OCI-LY3 (cell line): ENCODE data around the gene RRAGD.

Experiments
- H2AFZ ChIP-seq: fragments of 200-600, 300-600 bp; shearing (Covaris generic); 2 replicates; pipeline ENCODE4 v1.6.0; 2014; ENCODE audit warnings: antibody characterized with exemption, low read depth, low read length
- H3K27ac ChIP-seq: fragments of 200-600, 300-600 bp; sonication (generic); 2 replicates; pipeline ENCODE4 v1.5.1; 2014; ENCODE audit warnings: mild to moderate bottlenecking, low read length, moderate library complexity, mixed read lengths
- H3K27me3 ChIP-seq: fragments of 200-600, 300-600 bp; sonication (generic); 2 replicates; pipeline ENCODE4 v1.6.1; 2014; ENCODE audit warnings: low read depth, low read length, mixed read lengths
- H3K36me3 ChIP-seq: fragments of 200-600, 300-600 bp; sonication (generic); replicated peaks from 2 replicates; pipeline ENCODE3; 2014; ENCODE audit warnings: low read depth, low read length, mixed read lengths
- H3K4me1 ChIP-seq: fragments of 300-600, 200-600 bp; sonication (generic); 2 replicates; pipeline ENCODE4 v1.6.1; 2014; ENCODE audit warnings: low read length, mixed read lengths
- H3K4me2 ChIP-seq: fragments of 200-600, 300-600 bp; sonication (generic); 2 replicates; pipeline ENCODE4 v1.6.1; 2014; ENCODE audit warnings: low read length, mixed read lengths
- H3K4me3 ChIP-seq: fragments of 300-600, 200-600 bp; sonication (generic); 2 replicates; pipeline ENCODE4 v1.5.1; 2014; ENCODE audit warnings: antibody characterized with exemption, mild to moderate bottlenecking, low read length, moderate library complexity
- H3K79me2 ChIP-seq: fragments of 300-600, 200-600 bp; shearing (Covaris generic); 2 replicates; pipeline ENCODE4 v1.6.1; 2014; ENCODE audit warnings: mild to moderate bottlenecking, low read length, mixed read lengths
- H3K9ac ChIP-seq: fragments of 300-600, 200-600 bp; shearing (Covaris generic); 2 replicates; pipeline ENCODE4 v1.6.0; 2014; ENCODE audit warnings: mild to moderate bottlenecking, low read length, moderate library complexity
- H3K9me3 ChIP-seq: fragments of 200-600, 300-600 bp; shearing (Covaris generic); 2 replicates; pipeline ENCODE4 v1.6.1; 2014; ENCODE audit warnings: low read length, mixed read lengths; ENCODE audit not compliant: insufficient read depth
- H4K20me1 ChIP-seq: fragments of 200-600, 300-600 bp; sonication (generic); 2 replicates; pipeline ENCODE4 v1.6.1; 2016; ENCODE audit warnings: low read length, mixed read lengths; ENCODE audit not compliant: insufficient read depth
- CTCF ChIP-seq: fragments of 200-600, 300-600 bp; sonication (generic); IDR thresholded peaks from 2 replicates; pipeline ENCODE4 v1.5.1; 2014; ENCODE audit warnings: antibody characterized with exemption, low read length, low read depth
- EZH2phosphoT487 ChIP-seq: fragments of 200-600 bp; shearing (Covaris generic); IDR thresholded peaks from 2 replicates; pipeline ENCODE4 v1.6.1; 2018; ENCODE audit warnings: antibody characterized with exemption, mixed run types, low read depth

Gene RRAGD

GRCh38 chr6:89379281-89379680, 32.8 kb downstream of the RRAGD start:
- H3K9ac ChIP-seq = no peak overlapping the region
- H3K9me3 ChIP-seq = no peaks in the 10 kb centered on the region
- no peak overlapping the region for H3K4me3 ChIP-seq
- peaks cover 15% of the 10 kb centered on the region for H3K4me1 ChIP-seq
- no peaks in the 10 kb centered on the region for H3K36me3 ChIP-seq
- no peak overlapping the region for H2AFZ ChIP-seq
- TF ChIP-seq CTCF (no peak), EZH2phosphoT487 (no peak)
- H4K20me1 ChIP-seq = no peaks in the 10 kb centered on the region
- no peaks in the 10 kb centered on the region for H3K79me2 ChIP-seq
- 0 out of 2 replicates have a peak overlapping the region, but pooled peaks have one; percentile 7 for H3K4me2 ChIP-seq
- peaks cover 24% of the 10 kb centered on the region for H3K27me3 ChIP-seq
- H3K27ac ChIP-seq = no peak overlapping the region

GRCh38 chr6:89378628-89379027, 33.4 kb downstream of the RRAGD start:
- Histone ChIP-seq H2AFZ (no peak overlapping the region), H4K20me1 (no peaks in the 10 kb centered on the region), H3K4me2 (no peak overlapping the region), H3K79me2 (no peaks in the 10 kb centered on the region), H3K4me3 (no peak overlapping the region), H3K36me3 (no peaks in the 10 kb centered on the region), H3K27me3 (peaks cover 24% of the 10 kb centered on the region), H3K9me3 (no peaks in the 10 kb centered on the region), H3K9ac (no peak overlapping the region), H3K27ac (no peak overlapping the region), H3K4me1 (peaks cover 15% of the 10 kb centered on the region)
- TF ChIP-seq EZH2phosphoT487 (no peak), CTCF (no peak)

- Histone ChIP-seq H3K4me2 (peak overlapping the region; percentile 12; the same call in 1 of the 2 replicates), H3K27ac (no peak overlapping the region), H2AFZ (no peak overlapping the region), H3K4me3 (no peak overlapping the region), H4K20me1 (no peaks in the 10 kb centered on the region), H3K36me3 (no peaks in the 10 kb centered on the region), H3K9me3 (no peaks in the 10 kb centered on the region), H3K4me1 (peaks cover 29% of the 10 kb centered on the region), H3K79me2 (no peaks in the 10 kb centered on the region), H3K9ac (no peak overlapping the region), H3K27me3 (peaks cover 8% of the 10 kb centered on the region)
- no peak for TF ChIP-seq EZH2phosphoT487
- TF ChIP-seq CTCF = peak; percentile 42
Observed at GRCh38 chr6:89375427-89376267, 36.4 kb downstream of the RRAGD start.

GRCh38 chr6:89372506-89372901, 39.6 kb downstream of the RRAGD start:
- Histone ChIP-seq H4K20me1 (no peaks in the 10 kb centered on the region), H3K4me3 (peak overlapping the region; percentile 46), H3K9me3 (no peaks in the 10 kb centered on the region), H3K36me3 (no peaks in the 10 kb centered on the region), H3K4me2 (peak overlapping the region; percentile 78), H2AFZ (peak overlapping the region; percentile 71; the same call in 1 of the 2 replicates), H3K4me1 (peaks cover 26% of the 10 kb centered on the region), H3K9ac (peak overlapping the region; percentile 28; the same call in 1 of the 2 replicates), H3K27me3 (no peaks in the 10 kb centered on the region), H3K27ac (no peak overlapping the region), H3K79me2 (no peaks in the 10 kb centered on the region)
- no peak for TF ChIP-seq CTCF
- TF ChIP-seq EZH2phosphoT487 = no peak
